Renal pelvis (tissue), 4 donors: ENCODE results near the gene MYLK. TPM values are rescaled to one million over a fixed set of nuclear protein-coding genes. Genes with fewer than 3 reads are reported as not detected.

Experiments used
- DNase-seq: peaks from one replicate; pipeline ENCODE4 v3.0.0-alpha.2; 2013
- polyA plus RNA-seq, 3 donors: library from polyadenylated mRNA; unstranded; fragments of 120-200 nt; gene quantifications; one replicate each; pipeline ENCODE4 v1.2.1, GENCODE V29; 2013; ENCODE audit not compliant: insufficient read length in 3 of 3

The MYLK gene
- polyA plus RNA-seq, 3 donors, result 126 to 154 (median 144) TPM

DNA sequence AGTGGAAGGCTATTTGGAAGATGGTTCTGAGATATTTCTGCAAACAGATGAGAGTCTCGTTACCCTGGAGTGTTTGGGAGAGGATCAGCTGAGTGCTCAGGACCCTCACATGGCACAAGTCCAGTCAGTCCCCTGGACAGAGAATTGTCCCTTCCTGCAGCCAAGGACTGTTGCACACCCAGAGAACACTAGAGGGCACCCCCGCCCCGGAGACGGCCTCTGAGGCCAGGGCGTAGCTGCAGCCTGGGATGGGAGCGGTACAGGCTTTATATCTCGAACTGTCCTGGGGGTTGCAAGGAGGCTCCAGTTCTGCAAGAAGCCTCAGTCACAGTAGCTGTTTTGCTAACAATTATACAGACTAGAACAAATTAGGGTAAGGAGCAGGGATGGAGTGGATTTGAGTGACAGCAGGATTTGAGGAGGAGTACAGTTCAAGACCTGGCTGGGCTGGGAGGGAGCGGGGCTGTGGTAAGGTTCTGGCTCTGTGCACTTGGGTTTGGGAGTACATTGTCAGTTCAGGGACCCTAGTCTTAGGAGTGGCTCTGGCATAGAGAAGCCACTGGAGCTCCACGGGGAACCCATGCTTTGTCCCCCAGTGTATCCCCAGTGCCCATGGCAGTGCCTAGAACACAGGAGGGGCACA is 231.7 kb downstream of the MYLK start:
- DNase-seq, result peak; percentile 77

DNA sequence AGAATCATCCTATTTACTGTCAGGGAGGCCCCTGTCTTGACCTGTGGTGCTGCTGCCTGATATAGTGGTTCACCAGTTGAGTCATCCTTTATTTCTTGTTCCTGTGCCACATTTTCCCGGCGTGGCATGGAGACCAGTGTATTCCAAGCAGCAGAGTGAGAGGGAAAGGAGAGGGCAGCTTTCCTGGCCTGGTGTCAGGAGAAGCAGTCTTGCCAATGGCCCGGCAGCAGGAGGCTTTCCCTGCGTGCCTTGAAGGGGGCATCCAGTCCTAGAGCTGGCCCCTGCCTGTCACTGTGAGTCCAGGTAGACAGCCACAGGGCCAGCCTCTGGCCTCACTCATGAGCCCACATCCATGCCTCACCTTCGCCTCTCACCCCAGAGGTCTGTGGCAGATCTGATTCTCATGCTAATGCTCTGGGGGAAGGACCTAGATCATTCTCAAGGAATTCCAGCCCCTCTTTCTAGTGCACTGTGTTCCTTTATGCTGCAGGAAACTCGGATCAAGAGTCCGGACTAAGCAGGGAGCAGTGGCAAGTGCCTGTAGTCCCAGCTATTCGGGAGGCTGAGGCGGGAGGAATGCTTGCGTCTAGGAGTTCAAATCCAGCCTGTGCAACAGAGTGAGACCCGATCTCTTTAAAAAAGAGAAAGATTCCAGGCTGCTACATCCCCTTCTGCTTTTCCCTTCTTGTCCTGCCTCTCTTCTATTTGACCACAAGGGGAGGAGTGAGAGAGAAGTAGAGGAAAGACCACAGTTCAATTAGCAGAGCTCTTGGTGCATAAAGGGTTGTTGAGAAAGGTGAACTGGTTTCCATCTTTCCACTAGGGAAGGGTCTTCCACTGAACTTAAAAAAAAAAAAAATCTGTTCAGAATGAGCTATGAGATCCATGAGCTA is 232.4 kb downstream of the MYLK start:
- DNase-seq, result no peak

DNA sequence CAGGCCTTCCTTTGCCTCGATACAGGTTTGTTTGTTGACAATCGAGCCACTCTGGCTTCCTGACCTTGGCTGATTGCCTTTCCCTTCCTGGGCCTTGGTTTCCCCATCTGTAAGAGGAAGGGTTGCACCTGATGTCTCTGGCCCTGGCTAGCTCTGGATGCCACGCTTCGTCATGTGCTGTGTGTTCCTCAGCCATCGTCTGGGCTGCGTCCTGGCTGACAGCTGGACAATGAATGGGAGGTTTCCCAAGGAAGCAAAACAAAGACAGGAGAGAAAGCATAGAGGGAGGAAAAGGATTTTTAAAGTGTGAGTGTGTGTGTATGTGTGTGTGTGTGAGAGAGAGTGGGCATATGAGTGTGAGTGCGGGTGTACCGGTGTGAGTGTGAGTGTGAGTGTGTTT is 234.0 kb downstream of the MYLK start:
- no peak for DNase-seq

DNA sequence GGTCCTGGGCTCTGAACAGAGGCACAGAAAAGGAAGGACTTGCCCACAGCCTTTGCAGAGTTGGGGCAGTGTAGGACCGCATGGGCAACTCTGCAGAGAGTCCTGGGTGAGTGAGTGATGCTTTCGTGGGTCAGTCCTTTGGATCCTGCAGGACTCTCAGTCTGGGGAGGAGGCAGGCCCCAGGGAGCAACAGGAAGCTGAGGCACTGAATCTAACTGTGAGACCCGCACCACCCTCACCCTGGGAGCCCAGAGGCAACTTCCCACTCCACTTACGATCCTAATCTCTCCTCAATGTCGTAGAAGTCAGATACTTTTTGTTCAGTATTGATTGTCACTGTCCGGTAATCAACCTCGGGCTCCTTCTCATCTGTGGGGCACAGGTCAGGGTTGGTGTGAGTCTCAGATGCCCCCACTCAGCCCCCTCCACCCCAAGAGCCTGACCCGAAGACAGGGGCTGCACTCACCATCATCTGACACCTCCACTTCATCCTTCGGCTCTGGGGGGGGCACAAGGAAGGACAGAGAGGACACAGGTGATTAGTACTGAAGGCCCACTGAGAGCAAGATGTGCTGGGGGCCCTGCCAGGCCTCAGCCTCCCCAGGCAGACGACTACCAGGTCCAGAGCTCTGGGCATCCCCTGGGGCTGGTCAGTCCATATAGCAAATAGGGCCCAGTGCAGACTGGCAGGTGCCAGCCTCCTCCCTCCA is 235.3 kb downstream of the MYLK start:
- no peak for DNase-seq

DNA sequence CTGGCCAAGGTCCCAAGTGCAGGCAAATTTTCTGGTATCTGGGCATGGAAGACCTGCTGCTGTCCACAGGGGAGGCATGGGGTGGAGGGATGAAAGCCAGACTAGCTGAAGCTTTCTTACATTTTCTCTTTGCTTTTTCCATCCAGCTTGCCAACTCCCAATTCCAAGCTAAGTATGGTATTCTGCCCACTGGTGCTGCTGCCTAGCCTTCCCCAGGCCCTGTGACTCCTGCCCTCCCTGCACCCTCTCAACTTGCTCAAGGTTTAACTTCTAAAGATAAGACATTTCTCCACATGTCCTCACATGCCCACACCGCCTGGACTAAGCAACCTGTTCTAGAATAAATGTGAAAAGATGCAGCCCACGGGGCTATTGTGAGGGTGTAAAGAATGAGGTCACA is 239.8 kb downstream of the MYLK start:
- no peak for DNase-seq

DNA sequence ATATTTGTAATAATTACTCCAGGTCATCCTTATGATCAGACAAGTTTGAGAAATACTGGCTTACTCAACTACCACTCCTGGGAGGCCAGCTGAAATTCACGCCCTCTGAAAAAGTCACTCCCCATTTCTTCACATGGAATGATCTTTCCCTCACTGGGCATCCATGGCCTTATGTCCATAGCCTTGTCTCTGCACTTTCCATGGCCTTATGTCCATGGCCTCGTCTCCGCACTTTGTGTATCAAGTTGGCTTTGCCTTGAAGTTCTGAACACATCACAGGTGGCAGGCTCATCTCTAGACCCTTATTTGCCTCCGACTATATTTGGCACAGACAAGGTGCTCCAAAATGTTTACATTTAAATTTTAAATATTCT is 241.2 kb downstream of the MYLK start:
- no peak for DNase-seq

DNA sequence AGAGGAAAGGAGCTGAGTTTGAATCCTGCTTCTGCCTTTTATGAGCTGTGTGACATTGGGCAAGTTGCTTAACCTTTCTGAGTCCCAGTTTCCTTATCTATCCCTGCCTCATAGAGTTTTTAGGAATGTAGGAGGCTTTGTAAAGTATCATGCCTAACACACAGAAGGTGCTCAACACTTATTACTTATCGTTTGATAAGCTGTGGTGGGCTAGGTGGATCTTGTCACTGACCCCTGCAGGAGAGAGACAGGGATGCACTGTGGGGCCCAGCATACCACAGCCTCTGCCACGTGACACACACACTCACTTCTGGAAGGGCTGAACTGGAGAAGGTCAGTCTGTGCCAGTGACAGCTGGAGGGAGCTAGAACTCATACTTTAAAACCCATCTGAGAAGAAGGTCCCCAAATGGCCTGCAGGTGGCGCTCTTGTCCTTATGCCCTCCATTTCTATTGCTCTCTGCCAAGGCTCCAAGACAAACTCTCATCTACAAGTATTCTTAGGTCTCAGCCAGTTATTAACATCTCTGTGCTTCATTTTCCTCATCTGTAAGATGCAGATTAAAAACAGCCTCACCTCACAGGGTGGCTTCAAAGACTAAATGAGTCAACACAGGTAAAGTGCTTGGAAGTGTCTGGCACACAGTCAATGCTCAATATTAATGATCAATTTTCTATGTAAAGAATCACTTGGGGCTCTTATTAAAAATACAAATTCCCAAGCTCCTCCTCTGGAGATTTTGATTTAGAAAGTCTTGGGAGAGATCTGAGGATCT is 241.8 kb downstream of the MYLK start:
- peak; percentile 66 for DNase-seq

DNA sequence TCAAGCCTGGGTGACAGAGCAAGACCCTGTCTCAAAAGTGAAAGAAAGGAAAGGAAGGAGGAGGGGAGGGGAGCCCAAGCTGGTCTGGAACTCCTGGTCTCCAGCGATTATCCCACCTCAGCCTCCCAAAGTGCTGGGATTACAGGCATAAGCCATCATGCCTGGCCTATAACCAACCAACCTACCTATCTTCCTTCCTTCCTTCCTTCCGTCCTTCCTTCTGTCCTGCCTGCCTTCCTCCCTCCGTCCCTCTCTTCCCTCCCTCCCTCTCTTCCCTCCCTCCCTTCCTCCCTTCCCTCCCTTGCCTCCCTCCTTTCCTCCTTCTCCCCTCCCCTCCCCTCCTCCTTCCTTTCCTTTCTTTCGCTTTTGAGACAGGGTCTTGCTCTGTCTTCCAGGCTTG is 242.6 kb downstream of the MYLK start:
- no peak for DNase-seq

DNA sequence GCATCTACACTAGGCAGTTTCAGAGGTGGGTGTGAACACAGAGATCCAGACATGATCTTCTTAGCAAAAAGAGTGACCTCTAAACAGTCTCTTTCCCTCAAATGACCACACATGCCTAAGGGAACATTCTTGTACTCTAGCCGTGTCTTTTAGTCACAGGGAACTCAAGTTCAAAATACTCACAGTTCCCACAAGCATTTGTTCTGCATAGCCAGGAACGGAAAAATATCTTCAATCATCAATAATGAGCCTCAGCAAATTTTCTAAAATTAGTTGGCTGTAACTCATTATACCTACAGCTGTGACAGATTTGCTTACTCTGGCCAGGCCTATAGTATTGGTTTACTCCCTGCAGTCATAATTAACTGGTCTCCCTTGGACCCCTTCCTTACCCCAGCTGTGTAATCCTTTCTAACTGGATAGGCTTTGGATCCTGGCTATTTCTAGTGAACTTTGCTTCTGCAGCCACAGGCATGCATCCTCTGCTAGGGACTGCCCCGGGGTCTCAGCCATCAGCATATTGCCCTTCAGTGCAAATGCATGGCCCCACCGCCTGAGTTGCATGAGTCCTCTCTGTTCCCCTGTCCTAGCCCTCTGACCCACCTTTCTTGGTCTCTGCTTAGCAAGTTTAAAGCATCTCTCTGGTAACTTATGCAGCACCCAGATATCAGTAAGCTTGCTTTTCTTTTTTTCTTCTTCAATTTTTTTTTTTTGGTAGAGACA is 243.2 kb downstream of the MYLK start:
- no peak for DNase-seq

DNA sequence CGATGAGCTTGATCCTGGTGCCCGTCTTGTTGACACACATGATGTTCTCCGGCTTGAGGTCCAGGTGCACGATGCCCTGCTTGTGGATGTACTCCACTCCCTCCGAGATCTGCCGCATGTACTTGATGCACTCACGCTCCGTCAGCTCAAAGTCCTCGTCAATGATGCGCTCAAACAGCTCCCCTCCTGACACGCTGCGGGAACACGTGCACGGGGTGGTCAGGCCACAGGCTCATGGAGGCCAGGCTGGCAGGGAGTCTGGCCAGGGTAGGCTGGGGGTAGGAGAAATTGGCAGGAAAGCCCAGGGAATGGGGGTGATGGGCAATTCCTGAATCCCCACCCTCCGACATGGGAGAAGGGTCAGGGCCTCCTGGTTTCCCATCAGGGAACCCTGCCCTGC is 243.8 kb downstream of the MYLK start:
- DNase-seq, result no peak

DNA sequence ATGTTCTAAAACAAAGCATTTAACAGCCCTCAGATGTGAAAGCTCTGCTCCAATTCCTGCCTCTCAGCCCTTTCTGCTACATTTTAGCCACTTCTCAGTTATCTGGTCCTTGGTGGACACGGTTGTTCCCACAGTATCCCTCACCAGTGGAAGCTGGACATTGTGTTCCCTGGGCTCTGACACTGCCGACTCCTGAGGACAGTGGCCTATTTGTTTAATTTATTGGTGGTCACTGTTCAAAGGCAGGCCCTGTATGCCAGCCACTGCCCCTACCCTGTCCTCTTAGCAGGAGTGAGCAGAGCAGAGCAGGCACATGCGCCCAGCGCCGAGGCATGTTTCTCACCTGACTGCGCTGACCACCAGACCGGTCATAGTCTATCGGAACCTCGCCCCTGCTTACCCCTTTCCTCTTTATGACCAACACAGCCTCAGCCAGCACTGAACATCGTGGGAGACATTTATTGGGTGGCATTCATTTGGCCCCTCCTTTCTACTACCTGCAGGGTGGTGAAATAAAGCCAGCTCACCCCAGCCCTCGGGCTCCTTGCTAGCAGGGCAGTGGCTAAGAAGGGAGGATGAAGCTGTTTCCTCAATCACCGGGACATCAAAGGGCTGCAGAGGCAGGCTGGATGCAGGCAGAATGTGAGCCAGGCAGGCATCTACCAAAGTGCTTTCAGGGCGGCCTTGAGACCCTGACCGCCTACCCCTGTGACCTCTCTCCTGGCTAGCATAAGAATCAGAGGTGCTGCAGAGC is 245.0 kb downstream of the MYLK start:
- DNase-seq, result no peak

DNA sequence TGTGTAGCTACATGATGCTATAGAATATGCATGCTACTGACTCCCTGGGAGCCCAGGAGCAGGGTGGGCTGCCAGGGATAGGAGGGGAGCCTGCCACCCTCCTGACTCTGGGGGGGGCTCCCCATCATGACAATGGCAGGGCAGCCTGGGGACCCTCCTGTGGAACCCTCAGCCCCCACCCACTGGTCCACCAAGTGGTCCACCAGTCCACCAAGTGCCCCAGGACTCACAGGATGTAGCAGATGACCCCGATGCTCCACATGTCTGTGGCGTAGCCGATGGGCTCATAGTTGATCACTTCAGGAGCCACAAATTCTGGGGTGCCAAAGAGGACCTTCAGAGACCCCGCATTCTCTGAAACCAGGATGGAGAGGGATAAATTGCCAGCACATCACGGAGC is 246.3 kb downstream of the MYLK start:
- DNase-seq, result no peak

DNA sequence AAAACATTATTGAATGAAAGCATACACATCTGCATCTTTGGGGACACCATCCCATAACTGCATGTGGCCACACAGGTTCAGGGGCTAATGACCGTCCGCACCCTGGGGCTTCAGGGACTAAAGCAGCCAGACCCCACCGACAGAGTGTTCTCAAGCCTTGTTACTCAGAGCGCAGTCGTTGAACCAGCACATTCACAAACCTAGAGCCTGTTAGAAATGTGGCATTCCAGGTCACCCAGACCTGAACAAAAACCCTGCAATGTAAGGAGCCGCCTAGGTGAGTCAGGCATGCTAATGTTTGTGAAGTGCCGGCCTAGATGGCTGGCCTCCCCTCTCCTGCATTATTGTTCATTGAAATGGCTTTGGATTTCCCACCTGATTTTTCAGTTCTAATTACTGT is 247.0 kb downstream of the MYLK start:
- no peak for DNase-seq

DNA sequence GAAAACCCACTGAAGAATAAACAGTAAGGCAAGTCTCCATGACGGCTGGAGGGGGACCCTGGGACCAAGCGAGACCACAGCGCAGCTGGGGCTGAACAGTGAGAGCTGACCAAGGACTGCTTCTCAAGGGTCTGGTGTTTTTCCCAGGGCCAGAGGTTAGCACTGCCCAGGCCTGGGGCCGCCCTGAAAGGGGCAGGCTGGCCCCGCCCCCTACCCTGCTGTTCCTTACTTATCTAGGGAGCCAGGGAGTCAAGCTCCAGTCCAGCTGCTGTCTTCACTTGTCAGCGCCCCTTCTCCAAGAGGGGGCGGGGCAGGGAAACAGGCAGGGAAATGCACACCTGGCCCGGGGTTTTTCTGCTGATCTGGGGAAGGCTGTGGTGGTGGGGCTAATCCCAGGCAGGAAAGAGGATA is 247.7 kb downstream of the MYLK start:
- DNase-seq, result no peak

DNA sequence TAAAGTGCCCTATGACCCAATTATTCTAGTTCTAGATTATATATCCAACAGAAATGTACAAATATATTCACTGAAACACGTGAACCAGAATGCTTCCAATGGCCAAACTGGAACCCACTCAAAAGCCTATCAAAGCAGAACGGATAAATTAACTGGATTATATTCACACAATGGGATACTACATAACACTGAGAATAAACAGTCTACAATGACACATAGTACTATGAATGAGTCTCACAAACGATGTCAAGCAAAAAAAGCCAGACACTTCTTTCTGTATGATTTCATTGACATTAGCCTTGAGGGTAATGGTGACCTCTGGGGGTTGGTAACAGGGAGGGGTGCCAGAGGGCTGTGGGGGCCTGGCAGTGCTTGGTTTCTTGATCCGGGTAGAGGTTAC is 248.4 kb downstream of the MYLK start:
- no peak for DNase-seq

DNA sequence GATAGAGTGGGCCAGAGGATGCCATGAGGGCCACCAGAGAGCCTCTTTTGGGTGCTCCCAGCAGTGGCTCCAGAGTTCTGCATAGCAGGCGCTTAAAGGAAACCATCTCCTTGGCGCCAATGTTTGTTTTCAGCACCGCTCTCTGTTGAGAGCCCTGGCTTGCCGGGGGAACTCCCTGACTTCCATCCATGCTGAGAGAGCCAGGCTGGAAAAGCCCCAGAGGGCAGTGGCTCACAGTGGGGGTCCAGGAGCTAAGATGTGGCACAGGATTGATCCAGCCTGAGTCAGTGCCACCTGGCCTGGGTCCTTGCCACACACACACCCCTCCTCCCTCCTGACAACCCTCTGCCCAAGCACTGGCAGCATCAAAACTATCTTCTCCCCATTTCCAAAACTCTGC is 248.9 kb downstream of the MYLK start:
- DNase-seq, result no peak

DNA sequence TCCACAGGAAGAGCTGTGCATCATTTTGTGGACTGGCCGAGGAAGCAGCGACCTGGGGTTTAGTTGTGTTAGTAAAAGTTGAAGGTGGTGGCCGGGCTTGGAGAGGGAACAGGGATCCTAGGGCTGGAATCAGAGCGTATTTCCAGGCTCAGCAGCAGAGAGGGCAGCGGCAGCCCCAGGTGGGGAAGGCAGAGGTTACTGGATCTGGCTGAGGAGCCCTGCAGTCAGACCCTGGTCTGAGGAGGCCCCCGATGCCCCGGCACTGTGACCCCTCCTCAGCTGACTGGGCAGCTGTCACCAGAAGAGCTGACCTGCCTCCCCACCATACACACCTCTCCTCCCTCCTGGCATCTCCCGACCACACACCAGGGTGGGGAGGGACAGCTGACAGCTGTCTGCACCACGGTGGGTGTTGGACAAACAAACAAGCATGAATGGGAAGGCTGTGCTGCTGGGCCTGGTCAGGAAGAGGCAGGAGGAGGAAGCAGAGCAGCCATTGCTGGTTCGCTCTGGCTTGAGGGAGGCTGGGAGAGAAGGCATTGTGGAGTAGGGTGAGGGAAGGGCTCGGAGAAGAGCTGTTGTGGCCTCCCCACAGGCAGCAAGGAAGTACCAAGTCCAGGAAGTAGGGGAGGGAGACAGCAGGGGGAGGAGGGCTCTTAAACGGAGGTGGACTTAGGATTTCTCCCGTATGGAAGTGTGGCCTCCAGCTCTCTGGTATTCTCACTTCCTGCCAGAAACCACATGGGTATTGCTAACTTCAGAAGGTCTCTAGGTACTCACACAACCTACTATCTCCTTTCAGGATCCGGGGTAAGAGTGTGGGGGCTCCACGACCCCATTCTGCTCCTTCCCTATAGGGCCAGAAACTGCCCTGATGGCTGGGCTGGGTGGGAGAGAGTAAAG is 249.7 kb downstream of the MYLK start:
- DNase-seq, result no peak

DNA sequence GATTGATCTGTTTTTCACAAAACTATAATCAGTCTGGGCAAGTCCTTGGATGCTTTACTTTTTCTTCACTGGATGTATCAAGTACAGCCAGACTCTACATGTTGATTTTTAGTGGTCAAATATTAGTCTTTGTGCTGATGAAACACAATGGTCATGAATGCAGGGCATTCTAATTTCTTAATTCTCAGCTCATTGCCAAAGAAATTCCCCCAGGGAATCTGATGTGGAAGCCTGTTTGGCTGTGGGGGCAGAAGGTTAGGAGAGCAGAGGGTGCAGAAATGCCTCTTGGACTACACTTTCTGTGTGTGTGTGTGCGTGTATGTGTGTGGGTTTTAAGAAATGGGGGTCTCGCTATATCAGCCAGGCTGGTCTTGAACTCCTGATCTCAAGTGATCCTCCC is 250.6 kb downstream of the MYLK start:
- no peak for DNase-seq

DNA sequence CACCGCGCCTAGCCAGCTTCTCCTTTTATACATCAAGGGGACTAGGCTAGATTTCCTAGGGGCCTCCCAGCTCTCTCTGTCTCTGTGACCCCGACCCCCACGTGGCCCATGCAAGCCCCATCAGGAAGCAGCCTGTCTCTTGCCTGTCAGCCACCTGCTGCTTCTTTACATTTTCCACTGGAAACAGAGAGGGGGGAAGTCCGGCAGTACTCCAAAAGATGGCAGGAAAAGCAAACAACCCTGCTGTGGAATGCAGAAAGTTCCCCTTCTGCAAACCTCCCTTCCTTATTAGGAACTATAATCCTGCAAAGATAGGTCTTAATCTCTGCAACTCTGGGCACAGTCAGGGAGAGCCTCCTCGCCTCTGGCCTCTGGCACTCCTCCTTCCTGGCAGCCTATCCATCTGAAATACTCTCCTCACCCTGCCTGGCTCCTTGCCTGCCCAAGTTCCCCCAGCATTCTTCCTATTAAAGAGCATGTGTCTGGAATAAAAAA is 251.9 kb downstream of the MYLK start:
- DNase-seq, result no peak

DNA sequence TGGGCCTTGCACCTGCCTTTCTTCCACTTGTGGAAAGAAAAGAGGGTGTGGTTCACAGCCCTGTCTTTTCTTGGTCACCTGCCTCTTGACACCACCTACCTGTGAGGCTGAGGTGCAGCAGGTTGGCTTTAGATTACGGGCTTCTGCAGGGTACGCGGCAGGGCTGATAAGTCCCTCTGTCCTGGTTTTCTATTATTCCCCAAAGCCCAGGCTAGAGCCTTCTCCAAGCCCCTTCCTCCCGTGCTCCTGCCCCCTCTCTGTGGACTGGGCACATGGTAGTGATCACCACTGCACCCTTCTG is 254.4 kb downstream of the MYLK start:
- DNase-seq, result no peak
